ENCODE results near the gene SLC15A4. TPM values are rescaled to one million over a fixed set of nuclear protein-coding genes. Genes with fewer than 3 reads are reported as not detected.

SLC15A4 gene
- total RNA-seq, 1 donor from 2014 or later: 35.0 TPM

Other genes starting within 250 kb of the SLC15A4 start
- 0.52 TPM for gene GLT1D1, start 29.5 kb upstream of the SLC15A4 start, total RNA-seq